NCI-H128 (cell line): ENCODE measurements around the gene TERT.
"Not testable (repeated sequence)": the region's sequence is repeated elsewhere in the genome, so short reads cannot be mapped to it uniquely, and the experiment has no call there.

Source experiments
- DNase-seq: peaks from one replicate; lab custom pipeline; 2025; ENCODE audit not compliant: unreplicated experiment; lab: John Stamatoyannopoulos, UW

TERT gene

DNA sequence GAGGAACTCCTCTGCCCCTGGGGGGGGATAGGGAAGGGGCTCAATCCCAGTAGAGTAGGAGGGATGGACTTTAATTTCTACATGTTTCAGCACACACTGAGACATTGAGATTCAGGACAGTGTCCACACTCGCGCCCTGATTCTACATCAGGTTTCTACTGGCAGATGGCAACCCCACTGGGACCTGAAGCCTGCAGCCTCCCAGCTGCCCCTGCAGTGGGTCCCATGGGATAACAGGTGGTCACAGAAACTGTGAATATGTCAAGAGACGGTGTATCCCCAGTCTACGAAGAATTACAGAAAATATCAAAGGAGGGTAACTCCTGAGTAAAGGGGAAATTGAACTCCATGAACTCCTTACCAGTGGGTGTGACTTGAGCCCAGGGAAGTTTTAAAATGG lies 2.4 kb upstream of the TERT start:
- no peak for DNase-seq

GRCh38 chr5:1295650-1296037 lies 776 bp upstream of the TERT start:
- no peak for DNase-seq

DNA sequence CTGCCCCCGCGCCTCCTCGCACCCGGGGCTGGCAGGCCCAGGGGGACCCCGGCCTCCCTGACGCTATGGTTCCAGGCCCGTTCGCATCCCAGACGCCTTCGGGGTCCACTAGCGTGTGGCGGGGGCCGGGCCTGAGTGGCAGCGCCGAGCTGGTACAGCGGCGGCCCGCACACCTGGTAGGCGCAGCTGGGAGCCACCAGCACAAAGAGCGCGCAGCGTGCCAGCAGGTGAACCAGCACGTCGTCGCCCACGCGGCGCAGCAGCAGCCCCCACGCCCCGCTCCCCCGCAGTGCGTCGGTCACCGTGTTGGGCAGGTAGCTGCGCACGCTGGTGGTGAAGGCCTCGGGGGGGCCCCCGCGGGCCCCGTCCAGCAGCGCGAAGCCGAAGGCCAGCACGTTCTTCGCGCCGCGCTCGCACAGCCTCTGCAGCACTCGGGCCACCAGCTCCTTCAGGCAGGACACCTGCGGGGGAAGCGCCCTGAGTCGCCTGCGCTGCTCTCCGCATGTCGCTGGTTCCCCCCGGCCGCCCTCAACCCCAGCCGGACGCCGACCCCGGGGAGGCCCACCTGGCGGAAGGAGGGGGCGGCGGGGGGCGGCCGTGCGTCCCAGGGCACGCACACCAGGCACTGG lies 548 bp downstream of the TERT start:
- DNase-seq = no peak

DNA sequence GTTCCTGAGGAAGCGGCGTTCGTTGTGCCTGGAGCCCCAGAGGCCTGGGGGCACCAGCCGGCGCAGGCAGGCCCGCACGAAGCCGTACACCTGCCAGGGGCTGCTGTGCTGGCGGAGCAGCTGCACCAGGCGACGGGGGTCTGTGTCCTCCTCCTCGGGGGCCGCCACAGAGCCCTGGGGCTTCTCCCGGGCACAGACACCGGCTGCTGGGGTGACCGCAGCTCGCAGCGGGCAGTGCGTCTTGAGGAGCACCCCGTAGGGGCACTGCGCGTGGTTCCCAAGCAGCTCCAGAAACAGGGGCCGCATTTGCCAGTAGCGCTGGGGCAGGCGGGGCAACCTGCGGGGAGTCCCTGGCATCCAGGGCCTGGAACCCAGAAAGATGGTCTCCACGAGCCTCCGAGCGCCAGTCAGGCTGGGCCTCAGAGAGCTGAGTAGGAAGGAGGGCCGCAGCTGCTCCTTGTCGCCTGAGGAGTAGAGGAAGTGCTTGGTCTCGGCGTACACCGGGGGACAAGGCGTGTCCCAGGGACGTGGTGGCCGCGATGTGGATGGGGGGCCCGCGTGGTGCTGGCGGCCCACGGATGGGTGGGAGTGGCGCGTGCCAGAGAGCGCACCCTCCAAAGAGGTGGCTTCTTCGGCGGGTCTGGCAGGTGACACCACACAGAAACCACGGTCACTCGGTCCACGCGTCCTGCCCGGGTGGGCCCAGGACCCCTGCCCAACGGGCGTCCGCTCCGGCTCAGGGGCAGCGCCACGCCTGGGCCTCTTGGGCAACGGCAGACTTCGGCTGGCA lies 1.3 kb downstream of the TERT start:
- DNase-seq = no peak

- no peak for DNase-seq
Measured at GRCh38 chr5:1292846-1293415, 1.9 kb downstream of the TERT start.

DNA sequence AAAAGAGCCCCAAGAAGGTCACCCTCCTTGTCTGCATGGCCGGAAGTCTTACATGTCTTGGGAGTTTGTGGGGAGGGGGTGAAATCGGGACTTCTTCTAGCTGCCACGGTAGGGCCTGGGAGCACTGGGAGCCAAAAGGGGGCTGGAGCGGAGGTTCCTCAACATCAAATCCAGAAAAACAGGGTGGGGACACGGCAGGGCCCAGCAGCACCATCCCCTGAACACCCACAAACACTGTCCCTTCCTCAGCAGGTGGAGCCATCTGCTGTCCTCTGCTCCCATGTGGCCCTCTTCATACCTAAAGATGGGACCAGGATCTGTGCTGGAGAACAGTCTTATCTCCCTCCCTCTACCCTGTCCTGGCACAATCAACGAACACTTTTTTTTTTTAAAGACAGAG lies 2.7 kb downstream of the TERT start:
- no peak for DNase-seq

- peak; percentile 38 for DNase-seq
Measured at GRCh38 chr5:1291611-1292080, 3.2 kb downstream of the TERT start.

DNA sequence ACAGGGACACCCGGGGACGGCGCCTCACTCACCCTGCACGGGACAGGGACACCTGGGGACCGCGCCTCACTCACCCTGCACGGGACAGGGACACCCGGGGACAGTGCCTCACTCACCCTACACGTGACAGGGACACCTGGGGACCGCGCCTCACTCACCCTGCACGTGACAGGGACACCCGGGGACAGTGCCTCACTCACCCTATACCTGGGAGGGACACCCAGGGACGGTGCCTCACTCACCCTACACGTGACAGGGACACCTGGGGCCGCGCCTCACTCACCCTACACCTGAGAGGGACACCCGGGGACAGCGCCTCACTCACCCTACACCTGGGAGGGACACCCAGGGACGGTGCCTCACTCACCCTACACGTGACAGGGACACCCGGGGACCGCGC lies 3.9 kb downstream of the TERT start:
- not testable (repeated sequence) for DNase-seq

DNA sequence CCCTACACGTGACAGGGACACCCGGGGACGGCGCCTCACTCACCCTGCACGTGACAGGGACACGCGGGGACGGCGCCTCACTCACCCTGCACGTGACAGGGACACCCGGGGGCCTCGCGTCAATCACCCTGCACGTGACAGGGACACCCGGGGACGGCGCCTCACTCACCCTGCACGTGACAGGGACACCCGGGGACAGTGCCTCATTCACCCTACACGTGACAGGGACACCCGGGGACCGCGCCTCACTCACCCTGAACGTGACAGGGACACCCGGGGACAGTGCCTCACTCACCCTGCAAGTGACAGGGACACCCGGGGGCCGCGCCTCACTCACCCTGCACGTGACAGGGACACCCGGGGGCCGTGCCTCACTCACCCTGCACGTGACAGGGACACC lies 5.3 kb downstream of the TERT start:
- not testable (repeated sequence) for DNase-seq

DNA sequence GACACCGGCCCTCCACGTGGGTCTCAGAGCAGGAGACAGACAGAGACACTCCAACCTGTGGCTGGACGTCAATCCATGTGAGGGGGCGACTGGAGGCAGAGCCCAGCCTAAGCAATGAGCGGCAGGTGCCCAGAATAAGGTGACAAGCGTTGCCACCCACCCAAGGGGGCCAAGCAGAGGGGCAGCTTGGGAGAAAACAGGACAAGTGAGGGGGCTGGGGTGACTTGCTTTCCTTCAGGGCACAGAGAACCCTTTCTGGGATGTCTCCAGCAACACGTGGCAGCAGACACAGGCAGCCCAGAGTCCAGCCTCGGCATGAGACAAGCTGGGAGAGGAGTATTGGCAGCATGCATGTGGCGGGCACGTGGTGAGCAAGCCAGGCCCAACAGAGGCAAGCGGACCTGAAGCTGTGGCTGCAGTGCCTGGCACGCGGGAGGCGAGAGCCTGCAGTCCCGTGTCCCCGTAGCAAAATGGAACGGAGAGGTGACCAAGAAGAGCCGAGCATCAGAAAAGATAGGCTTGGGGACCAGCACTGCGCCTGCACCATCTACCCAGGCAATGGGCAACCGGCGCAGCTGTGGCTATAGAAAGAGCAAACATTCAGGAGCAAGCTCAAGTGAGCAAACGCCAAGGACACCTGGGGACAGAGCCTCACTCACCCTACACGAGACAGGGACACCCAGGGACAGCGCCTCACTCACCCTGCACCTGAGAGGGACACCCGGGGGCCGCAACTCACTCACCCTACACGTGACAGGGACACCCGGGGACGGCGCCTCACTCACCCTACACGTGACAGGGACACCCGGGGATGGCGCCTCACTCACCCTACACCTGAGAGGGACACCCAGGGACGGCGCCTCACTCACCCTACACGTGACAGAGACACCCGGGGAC lies 6.2 kb downstream of the TERT start:
- DNase-seq = no peak

- no peak for DNase-seq
Measured at GRCh38 chr5:1285883-1286291, 9.0 kb downstream of the TERT start.

DNA sequence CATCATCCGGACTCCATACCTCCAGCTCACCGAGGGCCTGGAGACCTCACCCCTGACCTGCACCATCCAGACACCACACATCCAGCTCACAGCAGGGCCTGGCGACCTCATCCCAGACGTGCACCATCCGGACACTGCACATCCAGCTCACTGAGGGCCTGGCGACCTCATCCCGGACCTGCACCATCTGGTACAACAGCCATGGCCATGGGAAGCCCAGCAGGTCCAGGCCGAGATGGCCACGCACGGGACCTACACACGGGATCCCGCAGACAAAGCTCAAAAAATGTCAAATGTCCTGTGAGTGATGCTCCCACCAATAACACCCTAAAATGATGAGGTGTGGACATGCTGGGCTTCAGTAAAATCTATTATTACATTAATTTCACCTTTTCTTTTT lies 9.7 kb downstream of the TERT start:
- DNase-seq = no peak

- not testable (repeated sequence) for DNase-seq
Measured at GRCh38 chr5:1284336-1284970, 10.4 kb downstream of the TERT start.

DNA sequence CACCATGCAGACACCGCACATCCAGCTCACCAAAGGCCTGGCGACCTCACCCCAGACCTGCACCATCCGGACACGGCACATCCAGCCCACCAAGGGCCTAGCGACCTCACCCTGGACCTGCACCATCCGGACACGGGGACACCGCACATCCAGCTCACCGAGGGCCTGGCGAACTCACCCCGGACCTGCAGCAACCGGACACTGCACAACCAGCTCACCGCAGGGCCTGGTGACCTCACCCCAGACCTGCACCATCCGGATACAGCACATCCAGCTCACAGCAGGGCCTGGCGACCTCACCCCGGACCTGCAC lies 11.2 kb downstream of the TERT start:
- DNase-seq = not testable (repeated sequence)

DNA sequence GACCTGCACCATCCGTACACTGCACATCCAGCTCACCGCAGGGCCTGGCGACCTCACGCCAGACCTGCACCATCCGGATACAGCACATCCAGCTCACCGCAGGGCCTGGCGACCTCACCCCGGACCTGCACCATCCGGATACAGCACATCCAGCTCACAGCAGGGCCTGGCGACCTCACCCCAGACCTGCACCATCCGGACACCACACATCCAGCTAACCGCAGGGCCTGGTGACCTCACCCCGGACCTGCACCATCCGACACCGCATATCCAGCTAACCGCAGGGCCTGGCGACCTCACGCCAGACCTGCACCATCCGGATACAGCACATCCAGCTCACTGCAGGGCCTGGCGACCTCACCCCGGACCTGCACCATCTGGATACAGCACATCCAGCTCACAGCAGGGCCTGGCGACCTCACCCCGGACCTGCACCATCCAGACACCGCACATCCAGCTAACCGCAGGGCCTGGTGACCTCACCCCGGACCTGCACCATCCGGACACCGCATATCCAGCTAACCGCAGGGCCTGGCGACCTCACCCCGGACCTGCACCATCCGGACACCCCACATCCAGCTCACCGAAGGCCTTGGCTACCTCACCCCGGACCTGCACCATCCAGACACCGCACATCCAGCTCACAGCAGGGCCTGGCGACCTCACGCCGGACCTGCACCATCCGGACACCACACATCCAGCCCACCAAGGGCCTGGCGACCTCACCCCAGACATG lies 11.7 kb downstream of the TERT start:
- not testable (repeated sequence) for DNase-seq

DNA sequence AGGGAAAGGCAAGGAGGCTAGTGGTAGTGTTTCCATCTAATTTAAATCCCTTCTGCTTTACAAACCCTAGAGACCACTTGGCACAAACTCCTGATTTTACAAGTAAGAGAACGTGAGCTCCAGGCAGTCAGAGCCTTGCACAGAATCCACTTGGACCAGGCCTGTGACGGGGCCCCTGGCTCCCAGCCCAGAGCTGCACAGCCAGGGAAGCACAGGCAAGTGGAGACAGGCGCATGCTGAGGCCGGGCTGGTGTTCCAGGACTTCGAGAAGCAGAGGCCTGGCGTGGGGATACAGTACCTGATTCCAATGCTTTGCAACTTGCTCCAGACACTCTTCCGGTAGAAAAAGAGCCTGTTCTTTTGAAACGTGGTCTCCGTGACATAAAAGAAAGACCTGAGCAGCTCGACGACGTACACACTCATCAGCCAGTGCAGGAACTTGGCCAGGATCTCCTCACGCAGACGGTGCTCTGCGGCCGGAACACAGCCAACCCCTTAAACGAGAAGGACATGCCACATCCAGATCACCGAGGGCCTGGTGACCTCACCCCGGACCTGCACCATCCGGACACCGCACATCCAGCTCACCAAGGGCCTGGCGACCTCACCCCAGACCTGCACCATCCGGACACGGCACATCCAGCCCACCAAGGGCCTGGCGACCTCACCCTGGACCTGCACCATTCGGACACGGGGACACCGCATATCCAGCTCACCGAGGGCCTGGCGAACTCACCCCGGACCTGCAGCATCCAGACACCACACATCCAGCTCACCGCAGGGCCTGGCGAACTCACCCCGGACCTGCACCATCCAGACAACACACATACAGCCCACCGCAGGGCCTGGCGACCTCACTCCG lies 12.5 kb downstream of the TERT start:
- no peak for DNase-seq

GRCh38 chr5:1281038-1281882 lies 13.6 kb downstream of the TERT start:
- DNase-seq = no peak
